Endometrium (tissue), 2 donors: ENCODE measurements around the gene IFT43.

Experiments used
- FAIRE-seq: peaks from 2 replicates; lab custom pipeline; 2012; peaks lifted over from hg19 to GRCh38; lab: Jason Lieb, UNC
- donor health status: control.
- donor health status: control.

Gene IFT43

DNA sequence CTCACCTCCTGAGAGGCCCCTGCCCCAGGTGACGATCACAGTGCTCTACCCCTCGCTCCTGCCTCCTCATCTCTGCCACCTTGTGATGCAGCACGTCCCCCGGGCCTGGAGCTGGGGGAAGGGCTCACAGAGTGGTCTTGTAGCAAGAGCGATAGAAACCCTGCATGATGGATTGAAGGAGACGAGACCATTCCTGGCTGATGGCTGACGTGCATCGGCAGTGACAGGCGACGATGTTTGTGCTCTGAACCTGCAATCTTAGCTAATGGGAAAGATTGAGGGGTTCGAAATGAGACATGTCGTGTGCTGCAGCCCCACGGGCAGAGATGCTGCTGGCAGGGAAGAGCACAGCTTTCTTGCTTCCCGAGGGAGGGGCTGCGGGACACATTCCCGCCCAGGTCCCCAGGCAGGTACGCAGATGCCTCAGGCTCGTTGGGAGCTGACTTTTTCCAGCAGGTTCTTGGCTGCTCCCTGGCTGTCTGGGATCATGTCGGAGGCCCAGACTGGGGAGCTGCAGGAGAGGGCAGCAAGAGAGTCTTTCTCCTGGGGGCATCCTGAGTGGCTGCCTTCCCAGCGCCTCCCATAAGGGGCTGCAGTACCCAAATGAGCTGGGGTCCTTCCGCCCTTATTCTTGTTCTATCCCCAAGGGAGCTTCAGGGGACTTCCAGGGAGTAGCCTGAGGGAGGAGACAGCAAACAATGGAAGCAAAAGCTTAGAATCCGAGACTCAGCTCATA, 127.5 kb downstream of the IFT43 start:
- no peak for FAIRE-seq

DNA sequence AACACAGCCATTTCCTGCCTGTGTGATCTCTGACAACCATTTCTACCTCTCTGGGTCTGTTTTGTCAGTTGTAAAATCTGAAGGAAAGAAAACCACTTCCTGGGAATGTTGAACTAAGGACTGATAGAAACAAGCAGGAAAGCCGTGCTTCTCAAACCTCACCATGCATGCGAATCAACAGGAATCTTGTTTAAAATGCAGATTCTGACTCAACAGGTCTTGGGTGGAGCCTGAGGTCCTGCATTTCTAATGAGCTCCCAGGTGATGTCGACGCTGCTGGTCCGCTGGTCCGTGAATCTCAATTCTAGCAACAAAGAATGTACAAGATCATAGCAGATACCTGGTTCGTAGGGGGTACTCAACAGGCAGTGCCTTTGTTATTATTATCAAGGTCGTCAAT, 128.1 kb downstream of the IFT43 start:
- no peak for FAIRE-seq

GRCh38 chr14:76115010-76115422, 129.5 kb downstream of the IFT43 start:
- no peak for FAIRE-seq

DNA sequence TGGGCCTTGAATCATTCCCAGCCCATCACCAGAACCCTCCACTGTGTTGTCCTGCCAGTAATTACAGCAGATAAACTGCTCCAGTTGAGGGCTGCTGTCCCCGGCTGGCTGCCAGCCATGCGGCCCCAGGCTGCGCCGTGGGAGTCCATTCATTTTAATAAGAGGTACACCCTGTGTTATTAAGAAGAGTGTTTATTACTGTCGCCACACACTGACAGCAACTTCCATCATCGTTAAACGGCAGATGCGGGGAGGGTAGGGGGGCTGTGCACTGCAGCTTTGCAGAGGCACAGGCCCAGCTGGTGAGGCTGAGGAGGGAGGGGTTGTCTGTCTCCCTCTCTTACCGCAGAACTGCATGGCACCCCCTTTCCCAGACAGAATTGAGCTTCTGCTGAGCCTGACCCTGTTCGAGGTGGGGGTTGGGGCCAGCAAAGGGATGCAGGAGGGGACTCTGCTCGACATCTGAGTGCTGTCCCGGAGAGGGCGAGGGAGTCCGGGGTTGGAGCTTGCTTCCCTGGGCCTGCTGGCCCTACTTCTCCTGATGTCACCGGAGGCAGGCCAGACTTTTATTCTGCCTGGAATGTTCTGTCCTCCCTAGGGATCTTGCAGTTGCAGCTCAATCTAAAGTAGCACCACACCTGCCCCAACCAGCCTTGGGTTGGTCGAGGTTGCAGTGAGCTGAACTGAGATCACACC, 132.4 kb downstream of the IFT43 start:
- FAIRE-seq: no peak

DNA sequence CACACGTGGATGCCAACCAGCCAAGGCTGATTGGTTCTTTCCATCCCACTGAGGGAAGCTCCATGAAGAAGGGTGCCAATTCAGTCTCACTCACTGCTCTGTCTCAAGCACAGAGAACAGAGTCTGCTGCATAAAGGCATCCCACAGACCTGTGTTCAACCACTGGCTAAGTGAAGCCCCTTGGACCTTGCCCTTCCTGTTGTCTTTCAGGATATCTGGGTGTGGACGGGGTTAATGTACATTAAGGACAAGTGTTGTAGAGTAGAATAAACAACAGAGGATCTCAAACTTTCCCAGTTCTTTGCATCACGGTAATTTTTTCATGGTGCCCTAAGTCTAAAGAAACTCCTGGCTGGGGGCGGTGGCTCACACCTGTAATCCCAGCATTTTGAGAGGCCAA, 133.0 kb downstream of the IFT43 start:
- no peak for FAIRE-seq

DNA sequence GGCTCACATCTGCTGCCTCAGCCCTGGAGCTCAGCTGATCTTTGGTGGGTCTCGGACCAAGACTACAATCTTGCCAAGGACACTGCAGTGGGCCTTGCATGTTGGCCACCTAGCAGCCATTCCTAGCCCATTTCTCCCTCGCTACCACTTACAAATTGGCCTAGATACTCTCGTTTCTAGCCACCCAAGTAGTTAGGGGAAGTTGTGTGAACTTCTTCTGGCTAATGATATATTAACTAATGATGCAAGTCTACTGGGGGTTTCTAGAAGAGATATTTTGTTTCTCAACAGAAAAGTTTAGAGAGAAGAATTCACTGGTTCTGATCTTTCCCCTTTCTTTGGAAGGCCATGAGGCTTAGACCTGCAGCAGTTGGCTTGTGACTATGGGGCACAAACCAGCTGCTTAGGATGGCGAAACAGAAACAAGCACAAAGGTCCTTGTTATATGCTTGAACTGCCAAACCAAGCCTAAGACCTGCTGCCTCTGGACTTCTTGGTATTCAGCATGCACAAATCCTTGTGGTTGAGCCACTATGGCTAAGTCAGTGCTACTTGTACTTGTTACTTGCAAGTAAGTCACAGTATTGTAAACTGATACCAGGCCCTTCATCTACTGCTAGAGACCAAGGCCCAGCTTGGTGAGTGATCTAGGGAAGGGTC, 135.7 kb downstream of the IFT43 start:
- no peak for FAIRE-seq

DNA sequence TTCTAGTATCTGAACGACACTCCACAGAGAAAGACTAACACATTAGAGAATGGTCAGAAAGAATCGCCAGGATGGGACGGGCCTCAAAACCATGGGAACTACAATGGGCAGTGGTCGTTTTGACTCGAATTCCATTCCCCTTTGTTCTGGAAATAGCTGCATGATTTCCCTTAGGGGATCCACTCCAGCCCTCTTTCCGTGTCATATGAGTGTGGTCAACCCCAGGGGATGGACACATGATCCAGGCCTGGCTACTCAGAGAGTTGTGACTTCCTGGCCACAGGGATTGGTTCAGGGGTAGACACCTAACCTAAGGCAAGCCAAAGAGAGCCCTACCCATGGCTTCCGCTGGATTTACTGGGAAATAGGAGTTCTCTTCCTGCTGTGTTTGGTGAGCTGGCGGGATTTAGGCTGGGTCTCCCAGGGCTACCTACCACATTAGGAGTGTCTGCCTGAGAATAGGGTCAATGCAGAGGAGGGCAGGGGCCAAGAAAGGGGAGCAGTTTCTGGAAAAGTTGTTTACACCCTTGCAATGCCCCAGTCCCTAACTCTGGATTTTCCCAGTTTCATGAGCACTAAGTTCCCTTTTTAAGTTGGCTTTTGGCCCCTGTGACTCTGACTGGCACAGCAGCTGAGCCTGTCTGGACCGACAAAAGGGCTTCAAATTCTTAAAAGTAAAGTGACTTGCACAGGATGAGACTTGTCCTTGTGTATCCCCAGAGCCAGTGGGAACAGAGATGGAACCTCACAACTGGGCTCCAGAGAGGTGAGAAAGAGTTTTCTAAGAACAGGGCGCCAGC, 138.1 kb downstream of the IFT43 start:
- no peak for FAIRE-seq

DNA sequence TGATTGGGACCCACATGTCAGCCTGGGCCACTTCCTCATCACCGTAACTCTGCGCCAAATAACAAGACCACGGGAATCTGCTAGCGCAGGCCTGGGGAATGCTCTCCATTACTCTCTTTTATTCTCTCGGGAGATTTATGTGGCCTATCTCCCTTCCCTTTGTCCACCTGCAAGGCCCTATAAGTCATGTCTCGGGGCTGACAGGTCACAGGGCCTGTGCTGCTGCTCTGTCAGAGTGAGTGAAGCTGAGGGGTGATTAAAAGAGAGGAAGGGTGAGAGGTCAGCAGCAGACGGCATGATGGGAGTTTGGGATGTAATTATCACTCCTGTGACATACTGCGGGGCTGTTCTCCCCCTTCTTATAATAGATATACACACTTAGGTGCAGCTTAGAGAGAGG, 139.9 kb downstream of the IFT43 start:
- FAIRE-seq: no peak

GRCh38 chr14:76126076-76126475, 140.5 kb downstream of the IFT43 start:
- FAIRE-seq: no peak

DNA sequence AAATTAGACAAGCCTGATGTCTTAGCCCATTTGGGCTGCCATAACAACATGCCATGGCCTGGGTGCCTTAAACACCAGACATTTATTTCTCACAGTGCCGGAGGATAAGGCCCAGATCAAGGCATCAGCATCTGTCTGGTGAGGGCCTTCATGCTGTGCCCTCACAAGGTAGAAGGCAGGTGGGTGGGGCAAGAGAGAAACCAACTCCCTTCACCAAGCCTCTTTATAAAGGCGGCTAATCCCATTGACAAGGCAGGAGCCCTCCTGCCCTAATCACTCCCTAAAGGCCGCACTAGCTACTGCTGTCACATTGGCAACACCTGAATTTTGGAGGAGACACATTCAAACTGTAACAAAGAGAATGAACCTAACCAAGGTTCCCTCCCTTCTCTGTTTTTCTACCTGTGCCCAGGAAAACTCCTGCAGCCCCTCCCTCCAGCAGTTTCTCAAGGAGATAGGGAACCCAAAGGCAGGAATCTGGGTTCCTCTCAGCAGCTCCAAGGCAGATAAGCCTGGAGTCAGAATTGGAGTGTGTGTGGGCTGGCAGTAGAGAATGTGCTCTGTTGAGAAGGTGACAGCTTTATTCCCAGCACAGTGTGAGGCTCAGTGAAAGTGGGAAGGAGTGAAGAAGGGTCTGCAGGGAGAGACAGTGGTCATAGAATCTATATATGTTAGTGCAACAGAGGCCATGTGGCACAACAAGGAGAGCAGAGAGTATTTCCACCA, 144.5 kb downstream of the IFT43 start:
- no peak for FAIRE-seq

- no peak for FAIRE-seq
Observed at GRCh38 chr14:76131071-76131965, 145.8 kb downstream of the IFT43 start.

- FAIRE-seq: no peak
Observed at GRCh38 chr14:76133103-76133502, 147.5 kb downstream of the IFT43 start.
